WTC11 (cell line): ENCODE measurements around the gene PLCB3. TPM values are rescaled to one million over a fixed set of nuclear protein-coding genes. Genes with fewer than 3 reads are reported as not detected.

Source experiments
- ATAC-seq: fragments of 200-7000 bp; cut with Tn5 transposase; 2 replicates; pipeline ENCODE4 v1.10.0; 2021; ENCODE audit warnings: mild to moderate bottlenecking, moderate library complexity
- CTCF ChIA-PET: fragments of 300-600 bp; sonication (Branson Sonifier 250); formaldehyde crosslinking; loops from one replicate; lab custom pipeline; 2021; ENCODE audit warnings: antibody characterized with exemption; lab: Charles Lee
- POLR2A ChIA-PET: fragments of 350-600 bp; sonication (Branson Sonifier 250); formaldehyde crosslinking; loops from one replicate; lab custom pipeline; 2021; ENCODE audit warnings: antibody characterized with exemption; lab: Charles Lee
- DNase-seq: peaks from one replicate; pipeline ENCODE4 v3.0.0; 2021; ENCODE audit warnings: low spot score
- H3K27ac Mint-ChIP-seq: 2 replicates; pipeline ENCODE4 v1.8.0; 2021; ENCODE audit warnings: mixed read lengths
- H3K27me3 Mint-ChIP-seq: 2 replicates; pipeline ENCODE4 v1.8.0; 2021; ENCODE audit warnings: low read depth, mild to moderate bottlenecking, moderate library complexity, mixed read lengths
- H3K36me3 Mint-ChIP-seq: 2 replicates; pipeline ENCODE4 v1.8.0; 2021; ENCODE audit warnings: mixed read lengths
- H3K4me1 Mint-ChIP-seq: 2 replicates; pipeline ENCODE4 v1.8.0; 2022; ENCODE audit warnings: mixed read lengths
- H3K4me3 Mint-ChIP-seq: 2 replicates; pipeline ENCODE4 v1.8.0; 2021; ENCODE audit warnings: mild to moderate bottlenecking, moderate library complexity, mixed read lengths
- H3K9me3 Mint-ChIP-seq: 2 replicates; pipeline ENCODE4 v1.8.0; 2021; ENCODE audit warnings: mixed read lengths
- ARID4B ChIP-seq: sonication (generic); formaldehyde crosslinking; IDR thresholded peaks from 2 replicates; pipeline ENCODE4 v1.8.0; 2023; ENCODE audit warnings: missing genetic modification reagents, mild to moderate bottlenecking, borderline replicate concordance
- ATF3 ChIP-seq: sonication (generic); formaldehyde crosslinking; conservative IDR thresholded peaks from 2 replicates; pipeline ENCODE4 v1.8.1; 2022; ENCODE audit warnings: mild to moderate bottlenecking, missing genetic modification reagents
- CREB1 ChIP-seq: sonication (generic); formaldehyde crosslinking; IDR thresholded peaks from 2 replicates; pipeline ENCODE4 v1.8.0; 2023; ENCODE audit warnings: mild to moderate bottlenecking, missing genetic modification reagents
- CREM ChIP-seq: sonication (generic); formaldehyde crosslinking; IDR thresholded peaks from 2 replicates; pipeline ENCODE4 v1.8.1; 2022; ENCODE audit warnings: mild to moderate bottlenecking, missing genetic modification reagents, moderate library complexity
- ELF4 ChIP-seq: sonication (generic); formaldehyde crosslinking; IDR thresholded peaks from 2 replicates; pipeline ENCODE4 v1.8.1; 2022; ENCODE audit warnings: low read depth, mild to moderate bottlenecking, moderate library complexity, missing genetic modification reagents
- IRF1 ChIP-seq: sonication (generic); formaldehyde crosslinking; IDR thresholded peaks from 2 replicates; pipeline ENCODE4 v1.8.0; 2023; ENCODE audit warnings: missing genetic modification reagents
- JAZF1 ChIP-seq: fragments of 250-450 bp; sonication (Bioruptor Pico); IDR thresholded peaks from 2 replicates; pipeline ENCODE4 v1.9.0; 2021; ENCODE audit warnings: moderate library complexity, mild to moderate bottlenecking, inconsistent platforms
- MAX ChIP-seq: sonication (generic); formaldehyde crosslinking; IDR thresholded peaks from 2 replicates; pipeline ENCODE4 v1.8.0; 2022; ENCODE audit warnings: mild to moderate bottlenecking, missing genetic modification reagents
- NFATC4 ChIP-seq: fragments of 250-450 bp; sonication (Bioruptor Pico); IDR thresholded peaks from 2 replicates; pipeline ENCODE4 v1.9.0; 2021; ENCODE audit warnings: mild to moderate bottlenecking
- NFE2L1 ChIP-seq: sonication (generic); formaldehyde crosslinking; IDR thresholded peaks from 2 replicates; pipeline ENCODE4 v1.8.1; 2023; ENCODE audit warnings: missing genetic modification reagents
- NR3C1 ChIP-seq: sonication (generic); formaldehyde crosslinking; conservative IDR thresholded peaks from 2 replicates; pipeline ENCODE4 v1.8.1; 2023; ENCODE audit warnings: low read depth, mild to moderate bottlenecking, missing genetic modification reagents
- SOX15 ChIP-seq: fragments of 250-450 bp; sonication (Bioruptor Pico); IDR thresholded peaks from 2 replicates; pipeline ENCODE4 v1.9.0; 2021; ENCODE audit warnings: mild to moderate bottlenecking
- TCF7 ChIP-seq: sonication (generic); formaldehyde crosslinking; IDR thresholded peaks from 2 replicates; pipeline ENCODE4 v1.8.0; 2022; ENCODE audit warnings: mild to moderate bottlenecking, low read depth, missing genetic modification reagents, moderate library complexity
- TEAD1 ChIP-seq: sonication (generic); formaldehyde crosslinking; IDR thresholded peaks from 2 replicates; pipeline ENCODE4 v1.8.0; 2022; ENCODE audit warnings: mild to moderate bottlenecking, missing genetic modification reagents
- TEAD4 ChIP-seq: sonication (generic); formaldehyde crosslinking; IDR thresholded peaks from 2 replicates; pipeline ENCODE4 v1.8.0; 2022; ENCODE audit warnings: mild to moderate bottlenecking, missing genetic modification reagents
- USF2 ChIP-seq: sonication (generic); formaldehyde crosslinking; IDR thresholded peaks from 2 replicates; pipeline ENCODE4 v1.8.1; 2023; ENCODE audit warnings: mild to moderate bottlenecking, missing genetic modification reagents, moderate library complexity
- ZNF423 ChIP-seq: fragments of 250-450 bp; sonication (Bioruptor Pico); IDR thresholded peaks from 2 replicates; pipeline ENCODE4 v2.1.2; 2022; ENCODE audit warnings: mild to moderate bottlenecking, moderate library complexity
- ZNF425 ChIP-seq: fragments of 250-450 bp; sonication (Bioruptor Pico); conservative IDR thresholded peaks from 2 replicates; pipeline ENCODE4 v1.9.0; 2021; ENCODE audit warnings: mild to moderate bottlenecking
- ZNF512 ChIP-seq: sonication (generic); formaldehyde crosslinking; IDR thresholded peaks from 2 replicates; pipeline ENCODE4 v1.8.1; 2022; ENCODE audit warnings: missing genetic modification reagents, borderline replicate concordance
- total RNA-seq: library from RNA; stranded (reverse); gene quantifications from 3 replicates; pipeline ENCODE4 v1.2.3, GENCODE V29; 2021

PLCB3 gene
- total RNA-seq, 1 experiment from 2014 or later, result 97.4 TPM

- ATAC-seq, result no peak
These were observed 16.9 kb downstream of the PLCB3 start for GRCh38 chr11:64268025-64268892.

GRCh38 chr11:64268893-64269539 lies 17.7 kb downstream of the PLCB3 start:
- ChIA-PET POLR2A (interaction anchor here (0.6 to 3.9 kb wide), 10 partner anchors 13 to 84 kb away, joined by 3 to 25 read pairs (median 5); partner anchors contain the start of genes BAD, FKBP2, GPR137 and PLCB3), CTCF (interaction anchor here (0.6 to 6.2 kb wide), 12 partner anchors 15 to 86 kb away, joined by 3 to 75 read pairs (median 10); partner anchors contain the start of genes BAD, CATSPERZ, ESRRA and FKBP2)
- Mint-ChIP-seq H3K27ac (peak overlapping the region; percentile 99), H3K9me3 (no peaks in the 10 kb centered on the region), H3K4me1 (peaks cover 19% of the 10 kb centered on the region), H3K4me3 (peak overlapping the region; percentile 99), H3K36me3 (peaks cover 13% of the 10 kb centered on the region), H3K27me3 (no peaks in the 10 kb centered on the region)
- peak; percentile 3 for ATAC-seq
- DNase-seq, result peak; percentile 49
- TF ChIP-seq ARID4B (CRISPR knock-in tag), result peak; percentile 11; the same call in 1 of the 2 replicates
- no peak for TF ChIP-seq NFE2L1
- no peak for TF ChIP-seq MAX (CRISPR knock-in tag)
- TF ChIP-seq NFATC4 (CRISPR knock-in tag), result no peak
- no peak for TF ChIP-seq ZNF425
- TF ChIP-seq USF2, result no peak

More at GRCh38 chr11:64268025-64268892, 16.9 kb downstream of the PLCB3 start:
- Mint-ChIP-seq H3K36me3 (peaks cover 17% of the 10 kb centered on the region), H3K27ac (peak overlapping the region; percentile 99), H3K4me3 (peak overlapping the region; percentile 99), H3K4me1 (peaks cover 16% of the 10 kb centered on the region), H3K9me3 (no peaks in the 10 kb centered on the region), H3K27me3 (no peaks in the 10 kb centered on the region)
- TF ChIP-seq TEAD4 (CRISPR knock-in tag) (no peak), SOX15 (CRISPR knock-in tag) (no peak), IRF1 (CRISPR knock-in tag) (no peak), JAZF1 (CRISPR knock-in tag) (no peak), CREB1 (no peak), NR3C1 (CRISPR knock-in tag) (no peak), TCF7 (CRISPR knock-in tag) (no peak), ATF3 (CRISPR knock-in tag) (no peak), ZNF512 (no peak), ZNF423 (CRISPR knock-in tag) (no peak), TEAD1 (CRISPR knock-in tag) (no peak), CREM (CRISPR knock-in tag) (no peak), ELF4 (CRISPR knock-in tag) (no peak)
- CTCF ChIA-PET, result interaction anchor here (0.5 to 6.2 kb wide), 15 partner anchors 10 to 129 kb away, joined by 3 to 75 read pairs (median 7); partner anchors contain the start of genes BAD, CATSPERZ, ESRRA and FKBP2
- POLR2A ChIA-PET, result interaction anchor here (0.6 to 3.9 kb wide), 10 partner anchors 12 to 84 kb away, joined by 3 to 25 read pairs (median 5); partner anchors contain the start of genes FKBP2, PLCB3, PPP1R14B and PRDX5
- DNase-seq, result no peak
